Muscle of leg (tissue), 11 donors: ENCODE results near the gene SEMA6D. TPM values are rescaled to one million over a fixed set of nuclear protein-coding genes. Genes with fewer than 3 reads are reported as not detected.

Experiments
- DNase-seq: peaks from one replicate; pipeline ENCODE4 v3.0.0; 2013
- H3K27ac ChIP-seq: one replicate; pipeline ENCODE4 v1.5.1; 2013; ENCODE audit warnings: mild to moderate bottlenecking, low read length, control low read depth
- H3K27me3 ChIP-seq: one replicate; pipeline ENCODE4 v1.6.1; 2013; ENCODE audit warnings: low read length; ENCODE audit not compliant: control insufficient read depth, insufficient read depth
- H3K36me3 ChIP-seq: one replicate; pipeline ENCODE4 v1.6.1; 2013; ENCODE audit warnings: low read length; ENCODE audit not compliant: control insufficient read depth, insufficient read depth
- H3K4me1 ChIP-seq: one replicate; pipeline ENCODE4 v1.6.1; 2013; ENCODE audit warnings: low read length; ENCODE audit not compliant: control insufficient read depth, insufficient read depth
- H3K4me3 ChIP-seq: one replicate; pipeline ENCODE4 v1.5.1; 2013; ENCODE audit warnings: low read length, control low read depth
- H3K9me3 ChIP-seq: replicated peaks from 2 replicates; pipeline ENCODE4 v1.6.1; 2013; ENCODE audit warnings: low read depth, low read length; ENCODE audit not compliant: control insufficient read depth
- WGBS: methylation state at CpG from one replicate; pipeline ENCODE4 v1.1.5; 2013; ENCODE audit warnings: missing lambda C conversion rate; ENCODE audit not compliant: insufficient coverage; 5-methylcytosine and 5-hydroxymethylcytosine counted together
- polyA plus RNA-seq, 8 donors: library from polyadenylated mRNA; unstranded; fragments of 120-200 nt; gene quantifications; one replicate each; pipeline versions ENCODE4 v1.2.1 to v1.2.3, GENCODE V29; 2013; ENCODE audit warnings: inconsistent platforms in 1 of 8, low replicate concordance in 1 of 8; ENCODE audit not compliant: insufficient read length in 8 of 8, insufficient read depth in 1 of 8
- total RNA-seq: library from RNA; stranded (reverse); fragments of 120-200 nt; gene quantifications from one replicate; pipeline ENCODE4 v1.2.4, GENCODE V29; 2013

The SEMA6D gene
- total and polyA plus RNA-seq, 9 donors = 35.0 to 69.5 (median 44.9) TPM

GRCh38 chr15:47778263-47778770 is 61.0 kb downstream of the SEMA6D start:
- H3K4me1 ChIP-seq = no peaks in the 10 kb centered on the region
- no CpG with 5 or more reads among the region's 1 CpG for WGBS

DNA sequence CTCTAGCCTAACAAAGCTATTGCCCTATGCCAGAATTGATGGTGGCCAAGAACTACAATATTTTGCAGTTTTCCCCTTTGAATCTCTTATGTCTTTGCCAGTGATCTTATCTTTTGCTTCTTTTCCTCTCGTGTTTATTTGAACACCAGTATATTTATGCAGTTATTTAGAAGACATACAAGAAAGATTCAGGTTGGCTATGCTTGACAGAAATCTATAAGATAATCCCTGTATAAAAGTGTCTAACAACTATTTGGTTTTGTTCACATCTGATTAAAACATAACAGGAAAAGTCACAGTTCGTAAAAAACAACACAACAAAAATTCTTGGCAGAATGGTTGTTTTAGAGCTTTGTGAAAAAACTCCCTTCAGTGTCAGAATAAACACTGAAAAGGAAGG is 63.7 kb downstream of the SEMA6D start:
- H3K27me3 ChIP-seq = no peaks in the 10 kb centered on the region
- peaks cover 4% of the 10 kb centered on the region for H3K9me3 ChIP-seq
- H3K27ac ChIP-seq = no peak overlapping the region
- no peak for DNase-seq
- WGBS = no CpG with 5 or more reads among the region's 2 CpGs
- no peak overlapping the region for H3K4me3 ChIP-seq
- H3K4me1 ChIP-seq = no peaks in the 10 kb centered on the region
- H3K36me3 ChIP-seq = no peaks in the 10 kb centered on the region

More at GRCh38 chr15:47778263-47778770, 61.0 kb downstream of the SEMA6D start:
- no peaks in the 10 kb centered on the region for H3K36me3 ChIP-seq
- no peaks in the 10 kb centered on the region for H3K27me3 ChIP-seq
- no peak for DNase-seq
- H3K4me3 ChIP-seq = no peak overlapping the region
- peaks cover under 1% of the 10 kb centered on the region for H3K9me3 ChIP-seq
- no peak overlapping the region for H3K27ac ChIP-seq

DNA sequence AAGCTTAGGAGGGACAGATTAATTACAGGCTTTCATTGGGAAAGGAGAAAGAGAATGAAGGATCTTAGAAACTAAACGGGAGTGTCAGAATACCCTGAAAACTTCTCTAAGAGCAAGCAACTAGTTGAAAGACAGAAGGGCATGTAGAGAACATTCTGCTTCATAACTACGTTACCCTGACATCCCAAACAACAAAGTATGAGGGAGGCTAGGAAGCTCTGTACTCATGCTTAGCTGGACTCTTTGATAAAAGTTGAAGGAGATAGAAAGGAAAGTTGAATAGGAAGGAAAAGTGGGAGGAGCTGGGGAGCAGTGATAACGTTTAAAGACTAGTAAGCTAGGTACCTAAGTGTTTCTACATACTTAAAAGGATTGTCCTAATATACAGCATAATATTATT is 64.2 kb downstream of the SEMA6D start:
- Histone ChIP-seq H3K9me3 (peaks cover 4% of the 10 kb centered on the region), H3K4me3 (no peak overlapping the region), H3K4me1 (no peaks in the 10 kb centered on the region), H3K36me3 (no peaks in the 10 kb centered on the region), H3K27ac (no peak overlapping the region), H3K27me3 (no peaks in the 10 kb centered on the region)
- WGBS = no CpG with 5 or more reads among the region's 3 CpGs
- no peak for DNase-seq

GRCh38 chr15:47784820-47785219 is 67.5 kb downstream of the SEMA6D start:
- Histone ChIP-seq H3K4me1 (no peaks in the 10 kb centered on the region), H3K27ac (no peak overlapping the region), H3K9me3 (peaks cover 4% of the 10 kb centered on the region), H3K36me3 (no peaks in the 10 kb centered on the region), H3K27me3 (no peaks in the 10 kb centered on the region), H3K4me3 (no peak overlapping the region)
- DNase-seq = no peak

GRCh38 chr15:47786371-47786770 is 69.1 kb downstream of the SEMA6D start:
- WGBS = no CpG with 5 or more reads among the region's 4 CpGs
- H3K27ac ChIP-seq = no peak overlapping the region

GRCh38 chr15:47787875-47788274 is 70.6 kb downstream of the SEMA6D start:
- no peaks in the 10 kb centered on the region for H3K4me1 ChIP-seq
- H3K27ac ChIP-seq = no peak overlapping the region
- no peak for DNase-seq
- H3K36me3 ChIP-seq = no peaks in the 10 kb centered on the region
- no peak overlapping the region for H3K4me3 ChIP-seq
- WGBS = 67% methylated on average over 1 of the region's 1 CpG
- H3K27me3 ChIP-seq = no peaks in the 10 kb centered on the region
- peaks cover 4% of the 10 kb centered on the region for H3K9me3 ChIP-seq

More at GRCh38 chr15:47786371-47786770, 69.1 kb downstream of the SEMA6D start:
- Histone ChIP-seq H3K9me3 (peaks cover 4% of the 10 kb centered on the region), H3K36me3 (no peaks in the 10 kb centered on the region), H3K4me3 (no peak overlapping the region), H3K27me3 (no peaks in the 10 kb centered on the region), H3K4me1 (no peaks in the 10 kb centered on the region)
- no peak for DNase-seq

GRCh38 chr15:47788685-47789084 is 71.4 kb downstream of the SEMA6D start:
- Histone ChIP-seq H3K27ac (no peak overlapping the region), H3K36me3 (no peaks in the 10 kb centered on the region), H3K4me1 (no peaks in the 10 kb centered on the region), H3K27me3 (no peaks in the 10 kb centered on the region), H3K9me3 (peaks cover under 1% of the 10 kb centered on the region), H3K4me3 (no peak overlapping the region)
- no peak for DNase-seq
- WGBS = 64% methylated on average over 1 of the region's 3 CpGs

GRCh38 chr15:47791161-47791560 is 73.9 kb downstream of the SEMA6D start:
- WGBS = no CpG with 5 or more reads among the region's 1 CpG
- Histone ChIP-seq H3K4me1 (no peaks in the 10 kb centered on the region), H3K27ac (no peak overlapping the region), H3K36me3 (no peaks in the 10 kb centered on the region), H3K9me3 (no peaks in the 10 kb centered on the region), H3K27me3 (no peaks in the 10 kb centered on the region), H3K4me3 (no peak overlapping the region)
- no peak for DNase-seq

GRCh38 chr15:47792231-47792630 is 74.9 kb downstream of the SEMA6D start:
- H3K36me3 ChIP-seq = no peaks in the 10 kb centered on the region
- no peaks in the 10 kb centered on the region for H3K9me3 ChIP-seq
- DNase-seq = no peak
- no peak overlapping the region for H3K27ac ChIP-seq
- no peaks in the 10 kb centered on the region for H3K27me3 ChIP-seq
- no peak overlapping the region for H3K4me3 ChIP-seq
- no peaks in the 10 kb centered on the region for H3K4me1 ChIP-seq
- WGBS = no CpG with 5 or more reads among the region's 2 CpGs

DNA sequence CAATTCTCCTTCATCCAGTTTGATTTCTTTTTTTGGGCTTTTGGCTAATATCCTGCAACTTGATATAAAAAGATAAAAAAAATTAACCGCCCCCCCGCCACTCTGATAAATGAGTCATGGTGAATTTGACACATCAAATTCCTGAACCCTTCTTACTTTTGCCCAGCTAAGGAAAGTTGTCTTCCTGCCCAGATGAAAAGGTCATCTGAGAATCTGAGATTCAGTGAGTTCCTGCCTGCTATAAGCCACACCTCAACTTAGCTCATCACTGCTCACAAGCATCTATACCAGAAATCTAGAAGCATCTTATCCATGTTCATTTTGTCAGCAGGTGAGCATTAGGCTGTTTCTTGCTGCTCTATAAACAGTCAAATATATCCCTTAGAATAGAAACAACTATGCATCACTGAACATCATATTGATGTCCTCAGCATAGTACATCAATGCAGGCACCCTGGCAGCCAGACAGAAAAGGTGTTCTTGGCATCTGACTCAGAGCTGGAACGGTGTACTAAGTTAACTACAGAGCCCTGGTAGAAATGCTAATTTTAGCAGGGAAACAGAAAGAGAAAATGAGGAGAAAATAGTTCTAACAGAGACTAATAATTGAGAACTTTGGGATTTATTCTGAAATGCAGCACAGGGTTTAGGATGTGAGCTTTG is 77.1 kb downstream of the SEMA6D start:
- H3K27ac ChIP-seq = no peak overlapping the region
- peak; percentile 24 for DNase-seq
- WGBS = 20% methylated on average over 1 of the region's 3 CpGs

GRCh38 chr15:47795864-47796263 is 78.6 kb downstream of the SEMA6D start:
- Histone ChIP-seq H3K4me1 (no peaks in the 10 kb centered on the region), H3K4me3 (no peak overlapping the region), H3K9me3 (no peaks in the 10 kb centered on the region), H3K36me3 (no peaks in the 10 kb centered on the region), H3K27me3 (no peaks in the 10 kb centered on the region), H3K27ac (no peak overlapping the region)
- no peak for DNase-seq
- WGBS = no CpG with 5 or more reads among the region's 3 CpGs

More for the DNA sequence above, 77.1 kb downstream of the SEMA6D start:
- Histone ChIP-seq H3K4me3 (no peak overlapping the region), H3K9me3 (no peaks in the 10 kb centered on the region), H3K4me1 (no peaks in the 10 kb centered on the region), H3K27me3 (no peaks in the 10 kb centered on the region), H3K36me3 (no peaks in the 10 kb centered on the region)
